Body of pancreas (tissue), 4 donors: ENCODE data around the gene ULK4. TPM values are rescaled to one million over a fixed set of nuclear protein-coding genes. Genes with fewer than 3 reads are reported as not detected.

Experiments used
- ATAC-seq: fragments of 150-250 bp; one replicate; pipeline ENCODE4 v1.9.1; 2016
- DNase-seq, 4 donors: peaks; one replicate each; pipeline ENCODE4 v3.0.0-alpha.2; 2019
- H3K27ac ChIP-seq, 4 donors: fragments of 200-600 bp; sonication (generic); 1 replicate in 3 of 4; 2 replicates in 1 of 4; pipeline versions ENCODE4 v1.5.1 to v1.6.1; 2016 to 2019; ENCODE audit warnings: mild to moderate bottlenecking in 1 of 4, mixed read lengths in 1 of 4, moderate library complexity in 1 of 4
- H3K27me3 ChIP-seq, 2 donors: fragments of 200-600 bp; sonication (generic); one replicate each; pipeline ENCODE4 v1.6.0; 2016; ENCODE audit warnings: mild to moderate bottlenecking in 1 of 2
- H3K36me3 ChIP-seq, 2 donors: fragments of 200-600 bp; sonication (generic); replicated peaks in 1 of 2; 2 replicates each; pipeline ENCODE4 v1.5.1; 2016; ENCODE audit warnings: low read depth in 2 of 2; ENCODE audit not compliant: insufficient read depth in 1 of 2
- H3K4me1 ChIP-seq: fragments of 200-600 bp; sonication (generic); one replicate; pipeline ENCODE4 v1.6.0; 2016
- H3K4me3 ChIP-seq, 2 donors: fragments of 200-600 bp; sonication (generic); 1 replicate in 1 of 2; 2 replicates in 1 of 2; pipeline ENCODE4 v1.5.1; 2016 to 2019
- H3K9me3 ChIP-seq, 3 donors: fragments of 200-600 bp; sonication (generic); 1 replicate in 2 of 3; 2 replicates in 1 of 3; pipeline ENCODE4 v1.5.1; 2016
- CTCF ChIP-seq, 7 experiments: fragments of 450-650 bp in 4 of 7; fragments of 200-600 bp in 3 of 7; sonication (generic) in 3 of 7; IDR thresholded peaks; one replicate each; pipeline ENCODE4 v1.5.1; 2016 to 2019; ENCODE audit warnings: antibody characterized with exemption in 7 of 7
- POLR2A ChIP-seq, 3 donors: fragments of 450-650 bp; IDR thresholded peaks; one replicate each; pipeline ENCODE4 v1.6.1; 2016; ENCODE audit warnings: antibody characterized with exemption in 3 of 3, mild to moderate bottlenecking in 2 of 3
- WGBS, 2 donors: methylation state at CpG; one replicate each; pipeline ENCODE4 v1.1.5; 2017; 5-methylcytosine and 5-hydroxymethylcytosine counted together
- intact Hi-C: fragments of 100-400 bp; cut with DNase I; formaldehyde crosslinking; loops from one replicate; pipeline ENCODE4 v1.15.1; 2023
- total RNA-seq, 2 donors: library from RNA; depleted of rRNA; stranded (reverse); fragments of >200 nt; gene quantifications; one replicate each; pipeline ENCODE4 v1.1.0, GENCODE V29; 2016

The ULK4 gene
- total RNA-seq, 2 donors from 2014 or later: 7.3 to 12.5 TPM

- Histone ChIP-seq H3K27ac (no peak overlapping the region), H3K36me3 (no peaks in the 10 kb centered on the region), H3K4me1 (no peaks in the 10 kb centered on the region), H3K4me3 (no peak overlapping the region), H3K27me3 (no peaks in the 10 kb centered on the region), H3K9me3 (no peaks in the 10 kb centered on the region)
- ATAC-seq (no peak), DNase-seq (peak; percentile 24 to 68 (median 43))
- intact Hi-C loops: no loop called here
- WGBS, 2 donors: 46 to 72% methylated on average over 3 of the region's 3 CpGs
- TF ChIP-seq POLR2A (IDR thresholded peaks at IDR 0.05) (no peak), CTCF (IDR thresholded peaks at IDR 0.05) (no peak)
Observed at GRCh38 chr3:41532976-41533375, 428.9 kb downstream of the ULK4 start.

GRCh38 chr3:41526995-41527573 lies 434.8 kb downstream of the ULK4 start:
- 86 to 88% methylated on average over 5 of the region's 5 CpGs for WGBS, 2 donors
- H3K4me3 ChIP-seq: no peak overlapping the region
- intact Hi-C loops: no loop called here
- no peak for TF ChIP-seq CTCF (IDR thresholded peaks at IDR 0.05)
- TF ChIP-seq POLR2A (IDR thresholded peaks at IDR 0.05): no peak
- H3K4me1 ChIP-seq: peaks cover 6% of the 10 kb centered on the region
- no peaks in the 10 kb centered on the region for H3K9me3 ChIP-seq
- H3K27me3 ChIP-seq: no peaks in the 10 kb centered on the region
- H3K36me3 ChIP-seq: no peaks in the 10 kb centered on the region
- DNase-seq (no peak), ATAC-seq (no peak)
- no peak overlapping the region for H3K27ac ChIP-seq

- intact Hi-C loops: no loop called here
- no peak overlapping the region for H3K4me3 ChIP-seq
- H3K4me1 ChIP-seq: peaks cover 6% of the 10 kb centered on the region
- ATAC-seq (no peak), DNase-seq (no peak)
- no peaks in the 10 kb centered on the region for H3K36me3 ChIP-seq
- 84 to 94% methylated on average over 6 of the region's 6 CpGs for WGBS, 2 donors
- no peak overlapping the region for H3K27ac ChIP-seq
- TF ChIP-seq POLR2A (IDR thresholded peaks at IDR 0.05) (no peak), CTCF (IDR thresholded peaks at IDR 0.05) (no peak)
- no peaks in the 10 kb centered on the region for H3K9me3 ChIP-seq
- no peaks in the 10 kb centered on the region for H3K27me3 ChIP-seq
Observed at GRCh38 chr3:41525303-41526064, 436.4 kb downstream of the ULK4 start.

- Histone ChIP-seq H3K4me3 (no peak overlapping the region), H3K36me3 (no peaks in the 10 kb centered on the region), H3K27ac (no peak overlapping the region), H3K9me3 (no peaks in the 10 kb centered on the region), H3K27me3 (no peaks in the 10 kb centered on the region), H3K4me1 (peaks cover 6% of the 10 kb centered on the region)
- no peak for DNase-seq
- ATAC-seq: no peak
- WGBS, 2 donors: 93 to 100% methylated on average over 1 of the region's 1 CpG
- intact Hi-C loops: no loop called here
- no peak for TF ChIP-seq POLR2A (IDR thresholded peaks at IDR 0.05)
- no peak for TF ChIP-seq CTCF (IDR thresholded peaks at IDR 0.05)
Observed at GRCh38 chr3:41523897-41524296, 438.0 kb downstream of the ULK4 start.
